Thyroid gland (tissue), 4 donors: ENCODE measurements around the gene REN. TPM values are rescaled to one million over a fixed set of nuclear protein-coding genes. Genes with fewer than 3 reads are reported as not detected.

Experiments
- DNase-seq, 2 donors: peaks; one replicate each; pipeline ENCODE4 v3.0.0-alpha.2; 2019
- H3K27ac ChIP-seq, 3 donors: fragments of 200-600 bp; sonication (generic); 1 replicate in 2 of 3; 2 replicates in 1 of 3; pipeline ENCODE4 v1.5.1; 2016 to 2019; ENCODE audit warnings: mild to moderate bottlenecking in 1 of 3, moderate library complexity in 1 of 3
- H3K27me3 ChIP-seq: fragments of 200-600 bp; sonication (generic); one replicate; pipeline ENCODE4 v1.5.1; 2019
- H3K36me3 ChIP-seq, 2 donors: fragments of 200-600 bp; sonication (generic); one replicate each; pipeline ENCODE4 v1.5.1; 2016 to 2019
- H3K4me1 ChIP-seq, 2 donors: fragments of 200-600 bp; sonication (generic); one replicate each; pipeline ENCODE4 v1.5.1; 2017 to 2019
- H3K4me3 ChIP-seq, 3 donors: fragments of 200-600 bp; sonication (generic); replicated peaks in 1 of 3; 1 replicate in 2 of 3; 2 replicates in 1 of 3; pipeline ENCODE4 v1.5.1; 2016; ENCODE audit warnings: mild to moderate bottlenecking in 1 of 3
- H3K9me3 ChIP-seq: fragments of 200-600 bp; sonication (generic); one replicate; pipeline ENCODE4 v1.5.1; 2017
- POLR2A ChIP-seq, 2 donors: fragments of 450-650 bp; IDR thresholded peaks; one replicate each; pipeline ENCODE4 v1.6.1; 2017; ENCODE audit warnings: antibody characterized with exemption in 2 of 2, mild to moderate bottlenecking in 2 of 2, moderate library complexity in 1 of 2
- WGBS, 2 donors: methylation state at CpG; one replicate each; pipeline ENCODE4 v1.1.5; 2017; 5-methylcytosine and 5-hydroxymethylcytosine counted together
- intact Hi-C: fragments of 100-400 bp; cut with DNase I; formaldehyde crosslinking; loops from one replicate; pipeline ENCODE4 v1.15.1; 2023
- total RNA-seq, 4 donors: library from RNA; depleted of rRNA; stranded (reverse); fragments of >200 nt; gene quantifications; one replicate each; pipeline ENCODE4 v1.2.3, GENCODE V29; 2016
- TF ChIP-seq, protein P1 (sequence below), 6 experiments: fragments of 200-600 bp in 3 of 6; fragments of 450-650 bp in 3 of 6; sonication (generic) in 3 of 6; IDR thresholded peaks; one replicate each; pipeline ENCODE4 v1.5.1; 2016 to 2019; ENCODE audit warnings: antibody characterized with exemption in 6 of 6, mild to moderate bottlenecking in 2 of 6, inconsistent platforms in 1 of 6, moderate library complexity in 1 of 6

REN gene
- total RNA-seq, 4 donors from 2014 or later, result not detected

DNA sequence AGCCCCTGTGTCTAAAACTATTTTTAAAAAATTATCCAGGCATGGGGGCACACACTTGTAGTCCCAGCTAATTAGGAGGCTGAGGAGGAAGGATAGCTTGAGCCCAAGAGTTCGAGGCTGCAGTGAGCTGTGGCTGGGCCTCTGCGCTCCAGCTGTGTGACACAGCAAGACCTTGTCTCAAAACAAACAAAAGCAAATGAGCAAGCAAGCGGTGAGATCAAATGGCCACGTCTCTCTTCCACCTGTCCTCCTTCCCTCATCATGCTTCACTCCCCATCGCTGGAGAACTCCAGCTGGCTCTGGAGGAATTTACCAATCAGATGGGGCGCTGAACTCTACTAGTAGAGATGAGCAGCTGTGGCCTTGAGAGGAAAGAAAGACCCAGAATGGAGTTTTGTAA is 14.0 kb upstream of the REN start:
- Histone ChIP-seq H3K4me3 (no peak overlapping the region), H3K36me3 (no peaks in the 10 kb centered on the region), H3K9me3 (no peaks in the 10 kb centered on the region), H3K27ac (no peak overlapping the region), H3K27me3 (no peaks in the 10 kb centered on the region), H3K4me1 (no peaks in the 10 kb centered on the region)
- TF ChIP-seq POLR2A (IDR thresholded peaks at IDR 0.05), result no peak
- TF ChIP-seq, protein P1, sequence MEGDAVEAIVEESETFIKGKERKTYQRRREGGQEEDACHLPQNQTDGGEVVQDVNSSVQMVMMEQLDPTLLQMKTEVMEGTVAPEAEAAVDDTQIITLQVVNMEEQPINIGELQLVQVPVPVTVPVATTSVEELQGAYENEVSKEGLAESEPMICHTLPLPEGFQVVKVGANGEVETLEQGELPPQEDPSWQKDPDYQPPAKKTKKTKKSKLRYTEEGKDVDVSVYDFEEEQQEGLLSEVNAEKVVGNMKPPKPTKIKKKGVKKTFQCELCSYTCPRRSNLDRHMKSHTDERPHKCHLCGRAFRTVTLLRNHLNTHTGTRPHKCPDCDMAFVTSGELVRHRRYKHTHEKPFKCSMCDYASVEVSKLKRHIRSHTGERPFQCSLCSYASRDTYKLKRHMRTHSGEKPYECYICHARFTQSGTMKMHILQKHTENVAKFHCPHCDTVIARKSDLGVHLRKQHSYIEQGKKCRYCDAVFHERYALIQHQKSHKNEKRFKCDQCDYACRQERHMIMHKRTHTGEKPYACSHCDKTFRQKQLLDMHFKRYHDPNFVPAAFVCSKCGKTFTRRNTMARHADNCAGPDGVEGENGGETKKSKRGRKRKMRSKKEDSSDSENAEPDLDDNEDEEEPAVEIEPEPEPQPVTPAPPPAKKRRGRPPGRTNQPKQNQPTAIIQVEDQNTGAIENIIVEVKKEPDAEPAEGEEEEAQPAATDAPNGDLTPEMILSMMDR (IDR thresholded peaks at IDR 0.05), result no peak
- DNase-seq, result no peak
- 83 to 87% methylated on average over 6 of the region's 6 CpGs for WGBS, 2 donors
- intact Hi-C loops, result no loop called here

DNA sequence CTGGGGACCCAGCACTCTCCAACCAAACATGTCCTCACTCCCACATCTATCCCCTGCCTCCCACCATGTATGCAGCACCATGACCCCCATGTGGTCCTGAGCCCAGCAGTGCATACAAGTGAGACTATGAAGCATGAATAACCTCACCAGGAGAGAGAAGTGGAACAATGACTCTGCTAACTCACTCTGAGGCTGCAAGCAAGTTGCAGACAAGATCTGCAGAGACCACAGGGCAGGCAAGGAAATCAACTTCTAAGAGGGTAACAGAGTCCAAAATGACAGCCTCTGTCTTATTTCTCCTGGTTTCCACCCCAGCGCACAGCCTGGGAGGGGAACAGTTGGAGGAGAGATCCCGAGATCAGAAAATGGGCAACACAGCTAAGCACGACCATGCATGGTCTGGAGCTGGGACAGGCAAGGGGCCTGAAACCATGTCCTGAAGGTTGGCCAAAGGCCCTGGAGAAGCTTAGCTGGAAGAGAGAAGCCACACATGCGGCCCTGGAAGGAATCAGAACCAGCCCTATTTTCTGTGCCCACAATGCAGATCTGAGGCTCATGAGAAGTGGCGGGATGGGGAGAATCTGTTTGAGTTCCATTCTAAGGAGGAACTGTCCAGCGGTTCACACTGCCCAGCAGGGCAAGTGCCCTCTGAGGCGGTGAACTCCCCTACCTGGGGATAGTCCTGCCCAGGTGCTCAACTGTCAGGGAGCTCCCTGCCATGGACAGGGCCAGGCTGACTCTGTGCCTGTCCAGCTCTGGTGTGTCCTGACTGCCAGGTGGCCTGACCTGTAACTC is 12.5 kb upstream of the REN start:
- intact Hi-C loops, result no loop called here
- DNase-seq, result no peak
- Histone ChIP-seq H3K36me3 (no peaks in the 10 kb centered on the region), H3K9me3 (no peaks in the 10 kb centered on the region), H3K27me3 (no peaks in the 10 kb centered on the region), H3K4me1 (no peaks in the 10 kb centered on the region), H3K27ac (no peak overlapping the region), H3K4me3 (no peak overlapping the region)
- TF ChIP-seq, protein P1 (IDR thresholded peaks at IDR 0.05), result no peak
- TF ChIP-seq POLR2A (IDR thresholded peaks at IDR 0.05), result no peak
- WGBS, 2 donors, result 77 to 79% methylated on average over 3 to 6 of the region's 7 CpGs

DNA sequence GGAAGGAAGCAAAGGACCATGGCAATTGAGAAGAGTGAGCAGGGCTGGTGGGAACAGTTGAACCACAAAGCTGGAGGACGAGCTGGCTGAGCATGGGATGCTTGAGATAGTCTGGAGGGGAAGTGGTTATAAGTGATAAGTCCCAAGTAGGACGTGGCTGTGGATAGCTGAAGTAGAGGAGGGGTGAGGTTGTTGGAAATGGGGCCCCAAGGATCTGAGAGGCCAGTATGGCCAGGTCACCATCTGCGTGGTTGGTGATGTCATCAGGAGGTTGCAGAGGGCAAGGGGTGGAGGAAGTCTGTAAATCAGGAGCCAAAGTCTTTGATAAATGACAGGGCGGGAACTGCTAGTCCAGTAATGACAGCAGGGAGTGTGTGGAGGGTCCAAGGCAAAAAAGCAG is 11.0 kb upstream of the REN start:
- Histone ChIP-seq H3K27ac (no peak overlapping the region), H3K27me3 (no peaks in the 10 kb centered on the region), H3K4me3 (no peak overlapping the region), H3K9me3 (no peaks in the 10 kb centered on the region), H3K36me3 (no peaks in the 10 kb centered on the region), H3K4me1 (no peaks in the 10 kb centered on the region)
- DNase-seq, result no peak
- TF ChIP-seq, protein P1 (IDR thresholded peaks at IDR 0.05), result no peak
- TF ChIP-seq POLR2A (IDR thresholded peaks at IDR 0.05), result no peak
- intact Hi-C loops, result no loop called here
- 56 to 57% methylated on average over 4 of the region's 4 CpGs for WGBS, 2 donors

DNA sequence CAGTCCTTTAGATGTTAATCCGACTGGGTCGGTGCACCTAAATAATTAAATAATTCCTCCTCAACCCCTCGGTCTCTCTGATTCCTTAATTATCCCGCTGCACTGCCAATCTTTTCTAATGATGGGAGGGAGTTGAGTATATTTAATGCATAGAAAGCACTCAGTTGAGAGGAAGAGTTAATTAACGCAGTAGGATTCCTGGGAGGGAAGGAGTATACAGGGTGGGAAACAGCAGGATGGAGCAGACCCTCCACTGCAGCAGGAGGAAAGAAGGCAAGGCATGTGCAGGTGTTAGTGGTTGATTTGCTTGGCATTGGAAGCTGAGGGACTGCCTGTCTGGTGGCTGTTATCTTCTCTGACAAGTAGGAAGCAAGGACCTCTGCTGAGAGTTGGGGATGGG is 9.9 kb upstream of the REN start:
- no peak for TF ChIP-seq POLR2A (IDR thresholded peaks at IDR 0.05)
- TF ChIP-seq, protein P1 (IDR thresholded peaks at IDR 0.05), result no peak
- intact Hi-C loops, result no loop called here
- WGBS, 2 donors, result 72 to 89% methylated on average over 5 of the region's 5 CpGs
- no peak overlapping the region for H3K27ac ChIP-seq
- H3K27me3 ChIP-seq, result no peaks in the 10 kb centered on the region
- no peaks in the 10 kb centered on the region for H3K9me3 ChIP-seq
- H3K4me3 ChIP-seq, result no peak overlapping the region
- no peaks in the 10 kb centered on the region for H3K4me1 ChIP-seq
- H3K36me3 ChIP-seq, result no peaks in the 10 kb centered on the region
- DNase-seq, result no peak

DNA sequence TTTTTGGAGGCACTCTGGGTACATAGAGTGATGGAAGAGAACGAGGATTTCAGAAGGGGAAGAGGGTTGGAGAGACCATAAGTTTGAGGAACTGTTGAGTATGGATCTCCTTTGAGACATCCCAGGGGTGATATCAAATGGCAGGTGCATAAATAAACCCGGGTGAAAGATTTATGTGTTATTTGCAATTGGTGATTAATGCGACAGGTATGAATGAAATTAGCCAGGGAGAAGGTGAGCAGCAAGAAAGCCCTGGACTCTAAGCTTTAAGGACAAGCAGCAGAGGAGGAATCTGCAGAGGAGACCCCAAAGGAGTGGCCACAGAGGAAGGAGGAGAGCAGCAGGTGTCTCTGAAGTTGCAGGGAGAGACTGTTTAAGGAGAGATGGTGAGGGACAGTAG is 8.8 kb upstream of the REN start:
- H3K4me1 ChIP-seq, result no peaks in the 10 kb centered on the region
- no peak for DNase-seq
- no peak for TF ChIP-seq POLR2A (IDR thresholded peaks at IDR 0.05)
- TF ChIP-seq, protein P1 (IDR thresholded peaks at IDR 0.05), result no peak
- H3K27ac ChIP-seq, result no peak overlapping the region
- no peak overlapping the region for H3K4me3 ChIP-seq
- H3K9me3 ChIP-seq, result no peaks in the 10 kb centered on the region
- H3K36me3 ChIP-seq, result no peaks in the 10 kb centered on the region
- WGBS, 2 donors, result 81 to 90% methylated on average over 3 of the region's 3 CpGs
- intact Hi-C loops, result no loop called here
- no peaks in the 10 kb centered on the region for H3K27me3 ChIP-seq
